Stimulated activated CD4-positive, alpha-beta T cell treated with anti-CD3 and anti-CD28 coated beads, Interleukin-15, amount 100 ng/mL, for 1 hour (primary cell): ENCODE measurements around the gene GLTPD2.

Experiments used
- DNase-seq, 2 donors: peaks; one replicate each; pipeline ENCODE4 v3.0.0-alpha.2; 2020; ENCODE audit warnings: low read depth in 1 of 2, low spot score in 1 of 2

GLTPD2 gene

GRCh38 chr17:4788807-4789700, at the start of gene GLTPD2:
TSS of gene GLTPD2 (plus strand) at chr17:4788964. CDS start at chr17:4789012, 48 bp downstream.
- no peak for DNase-seq

- peak; percentile 24 to 33 for DNase-seq
Measured at GRCh38 chr17:4739122-4740024, 49.4 kb upstream of the GLTPD2 start, which contains the start of the genes CXCL16 and ZMYND15. TSS of gene CXCL16 (minus strand) at chr17:4739928. CDS start at chr17:4739339, 589 bp downstream. TSS of gene ZMYND15 (plus strand) at chr17:4739833. CDS start at chr17:4740549, 716 bp downstream.

DNA sequence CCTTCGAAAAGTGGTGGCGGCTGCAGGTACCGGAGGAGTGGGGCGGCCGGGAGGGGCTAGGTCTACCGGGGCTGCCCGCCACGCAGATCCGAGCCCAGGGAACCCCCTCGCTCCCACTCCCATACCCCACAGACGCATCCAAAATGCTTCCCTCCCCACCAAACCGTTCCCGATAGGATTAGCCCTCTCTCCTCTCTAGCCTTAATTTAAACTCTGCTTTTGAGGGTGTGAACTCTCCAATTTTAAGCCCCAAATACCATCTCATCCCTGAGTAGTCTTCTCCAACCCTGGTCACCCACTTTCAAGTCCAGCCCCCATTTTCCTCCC, 48.8 kb upstream of the GLTPD2 start:
- DNase-seq = no peak

GRCh38 chr17:4740584-4740983, 48.2 kb upstream of the GLTPD2 start:
- no peak for DNase-seq

DNA sequence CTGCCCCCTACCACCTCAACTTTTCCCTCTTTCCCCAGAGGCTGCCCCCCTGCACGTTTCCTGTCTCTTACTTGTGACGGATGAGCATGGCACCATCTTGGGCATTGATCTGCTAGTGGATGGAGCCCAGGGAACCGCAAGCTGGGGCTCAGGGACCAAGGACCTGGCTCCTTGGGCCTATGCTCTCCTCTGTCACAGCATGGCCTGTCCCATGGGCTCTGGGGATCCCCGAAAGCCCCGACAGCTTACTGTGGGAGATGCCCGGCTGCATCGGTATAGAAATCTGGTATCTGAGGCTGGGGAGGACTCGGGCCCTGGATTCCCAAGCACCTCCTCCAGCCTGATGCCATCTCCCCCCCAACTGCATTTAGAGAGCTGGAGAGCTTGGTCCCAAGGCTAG, 47.2 kb upstream of the GLTPD2 start:
- DNase-seq = no peak

DNA sequence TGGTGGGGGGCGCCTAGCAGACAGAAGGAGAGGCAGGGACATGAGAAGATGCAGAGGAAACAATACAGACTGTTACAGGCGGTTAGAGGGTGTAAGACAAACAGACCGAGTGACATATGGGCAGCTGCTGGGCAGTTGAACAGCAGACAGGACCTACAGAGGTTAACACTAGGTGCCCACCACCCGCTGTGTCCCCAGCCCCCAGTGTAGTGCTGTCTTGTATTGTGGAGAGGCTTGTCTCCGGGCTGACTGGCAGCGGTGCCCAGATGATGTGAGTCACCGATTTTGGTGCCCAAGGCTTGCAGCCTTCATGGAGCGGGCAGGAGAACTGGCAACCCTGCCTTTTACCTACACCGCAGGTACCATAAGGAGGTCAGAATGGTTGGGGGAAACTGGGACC, 46.6 kb upstream of the GLTPD2 start:
- no peak for DNase-seq

DNA sequence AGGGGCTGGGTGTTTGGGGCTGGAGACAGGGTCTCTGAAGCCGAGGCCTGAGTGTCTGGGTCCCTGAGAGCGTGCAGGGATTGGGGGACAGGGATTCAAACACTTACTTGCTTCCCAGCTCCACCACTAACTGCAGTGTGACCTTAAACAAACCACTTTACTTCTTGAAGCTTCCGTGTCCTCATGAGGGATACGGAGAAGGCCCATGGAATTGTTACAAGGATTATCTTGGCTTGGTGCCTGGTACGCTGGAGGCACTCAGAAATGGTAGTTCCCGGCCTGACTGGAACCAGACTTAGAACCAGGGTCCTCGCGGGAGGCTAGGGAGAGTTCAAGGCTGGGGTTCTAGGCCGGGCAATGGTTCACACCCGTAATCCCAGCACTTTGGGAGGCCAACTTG, 46.1 kb upstream of the GLTPD2 start:
- DNase-seq = no peak

- DNase-seq = no peak
Measured at GRCh38 chr17:4743216-4743615, 45.5 kb upstream of the GLTPD2 start.

DNA sequence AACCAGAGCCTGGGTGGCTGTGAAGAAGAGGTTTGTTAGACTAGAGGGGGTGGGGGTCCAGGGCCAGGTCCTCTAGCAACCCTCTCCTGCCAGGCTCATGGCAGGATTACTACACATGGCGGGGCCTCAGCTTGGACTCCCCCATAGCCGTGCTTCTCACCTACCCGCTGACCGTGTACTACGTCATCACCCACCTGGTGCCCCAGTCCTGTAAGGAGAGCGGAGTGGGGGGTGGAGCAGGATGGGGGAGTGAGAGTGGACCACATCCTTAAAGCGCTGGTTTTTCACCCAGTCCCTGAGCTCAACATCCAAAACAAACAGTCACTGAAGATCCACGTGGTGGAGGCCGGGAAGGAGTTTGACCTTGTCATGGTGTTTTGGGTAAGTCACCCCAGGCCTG, 44.9 kb upstream of the GLTPD2 start:
- DNase-seq = no peak

- DNase-seq = no peak
Measured at GRCh38 chr17:4744999-4745969, 43.5 kb upstream of the GLTPD2 start.

GRCh38 chr17:4747847-4748246, 40.9 kb upstream of the GLTPD2 start:
- no peak for DNase-seq

GRCh38 chr17:4748686-4749085, 40.1 kb upstream of the GLTPD2 start:
- no peak for DNase-seq

GRCh38 chr17:4750606-4751005, 38.2 kb upstream of the GLTPD2 start:
- no peak for DNase-seq

DNA sequence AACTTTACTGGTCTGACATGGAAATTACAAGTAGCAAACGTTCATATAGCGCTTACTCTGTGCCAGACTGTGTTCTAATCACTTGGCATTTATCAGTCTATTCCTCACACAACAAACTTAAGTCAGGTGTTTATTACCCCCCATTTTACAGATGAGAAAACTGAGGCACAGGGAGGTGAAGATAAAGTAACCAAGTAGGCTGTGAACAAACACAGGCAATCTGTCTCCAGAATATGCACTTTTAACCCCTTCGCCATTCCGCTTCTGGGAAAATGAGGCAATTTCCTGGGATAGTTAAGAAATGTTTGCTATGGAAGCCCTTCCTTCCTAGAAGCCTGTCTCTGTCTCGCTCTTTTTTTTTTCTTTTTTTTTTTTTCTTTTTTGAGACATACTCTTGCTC, 36.8 kb upstream of the GLTPD2 start:
- DNase-seq = no peak

DNA sequence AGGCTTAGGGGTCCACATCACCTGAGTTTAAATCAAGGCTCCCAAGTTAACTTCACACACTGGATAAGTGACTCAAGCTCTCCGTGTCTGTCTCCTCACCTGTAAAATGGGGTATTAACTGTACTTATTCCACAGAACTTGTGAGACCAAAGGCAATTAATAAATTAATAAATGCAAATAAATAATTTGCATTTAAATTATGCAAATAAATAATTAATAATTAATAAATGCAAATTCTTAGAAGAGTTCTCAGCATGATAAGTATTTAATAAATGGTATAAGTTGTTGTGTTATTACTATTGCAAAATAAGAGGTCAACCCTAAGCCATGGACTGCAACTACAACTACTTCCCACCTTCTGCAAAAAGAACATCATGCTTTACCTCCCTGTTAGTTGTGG, 35.4 kb upstream of the GLTPD2 start:
- DNase-seq = no peak

DNA sequence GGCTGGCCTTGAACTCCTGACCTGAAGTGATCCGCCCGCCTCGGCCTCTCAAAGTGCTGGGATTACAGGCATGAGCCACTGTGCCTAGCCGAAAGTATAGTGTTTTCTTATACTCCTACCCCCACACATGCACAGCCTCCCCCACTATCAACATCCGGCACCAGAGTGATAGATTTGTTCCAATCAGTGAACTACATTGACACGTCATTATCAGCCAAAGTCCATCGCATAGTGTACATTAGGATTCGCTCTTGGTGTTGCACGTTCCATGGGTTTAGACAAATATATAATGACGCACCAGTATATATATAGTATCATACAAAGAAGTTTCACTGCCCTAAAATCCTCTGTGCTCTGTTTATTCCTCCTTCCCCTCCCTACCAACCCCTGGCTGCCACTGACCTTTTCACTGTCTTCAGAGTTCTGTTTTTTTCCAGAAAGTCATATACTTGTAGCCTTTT, 29.0 kb upstream of the GLTPD2 start:
- DNase-seq = no peak

DNA sequence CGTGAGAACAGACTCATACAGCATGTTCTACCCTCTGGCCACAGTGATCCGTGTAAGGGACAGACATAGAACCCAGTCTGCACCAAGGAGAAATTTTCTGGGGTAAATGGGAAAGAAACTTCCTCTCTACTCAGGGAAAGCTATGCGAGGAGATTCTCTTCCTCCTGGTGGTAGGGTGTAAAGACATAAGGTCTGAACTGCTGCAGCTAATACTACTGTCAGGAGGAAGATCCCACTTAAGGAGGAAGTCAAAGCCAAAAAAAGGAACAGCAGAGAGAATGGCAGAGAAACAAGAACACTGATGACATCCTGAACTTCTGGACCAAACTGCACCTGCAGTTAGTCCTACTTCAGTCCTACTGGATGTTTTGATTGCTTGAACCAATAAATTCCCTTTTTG, 24.2 kb upstream of the GLTPD2 start:
- no peak for DNase-seq

GRCh38 chr17:4766201-4766600, 22.6 kb upstream of the GLTPD2 start:
- no peak for DNase-seq

GRCh38 chr17:4766723-4767122, 22.0 kb upstream of the GLTPD2 start:
- DNase-seq = no peak

DNA sequence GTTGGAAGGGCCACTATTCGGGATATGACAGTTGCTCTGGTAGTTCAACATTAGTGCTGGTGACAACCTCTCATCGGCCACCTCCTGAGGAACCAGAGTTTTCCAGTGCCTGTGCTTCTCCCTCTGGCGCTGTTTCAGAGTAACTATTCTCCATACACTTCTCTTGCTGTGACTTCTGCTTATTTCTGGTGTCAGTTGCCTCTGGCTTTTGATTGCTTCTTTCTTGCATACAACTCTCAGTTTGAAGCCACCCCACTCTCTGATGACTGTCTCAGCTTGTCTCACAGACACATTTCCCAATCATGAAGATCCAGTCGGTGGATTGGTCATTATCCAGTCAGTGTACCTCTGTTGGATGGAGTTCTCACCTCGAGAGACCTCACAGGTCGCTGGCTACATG, 20.5 kb upstream of the GLTPD2 start:
- no peak for DNase-seq

- DNase-seq = no peak
Measured at GRCh38 chr17:4769628-4770027, 19.1 kb upstream of the GLTPD2 start.
